ENCODE measurements around the gene IGFBP1.

DNA sequence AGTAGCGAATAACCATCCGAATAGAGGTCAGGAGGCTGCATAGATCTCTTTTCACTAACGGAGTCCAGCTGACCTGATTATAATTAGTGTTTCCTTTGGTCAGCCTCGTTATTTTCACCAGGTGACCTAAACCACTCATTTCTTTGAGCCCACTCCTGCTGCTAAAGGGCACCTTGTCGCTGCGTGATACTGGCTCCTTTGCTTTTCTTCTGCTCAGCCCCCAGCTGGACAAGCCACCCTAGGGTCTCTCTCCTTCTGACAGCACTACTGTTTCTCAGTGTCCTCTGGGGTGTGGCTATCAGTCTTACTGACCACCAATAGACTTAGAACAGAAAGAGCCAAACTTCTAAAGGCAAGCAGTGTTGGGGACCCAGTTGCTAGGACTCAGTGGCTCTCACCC lies 35.5 kb downstream of the IGFBP1 start:
- no peak for TF ChIP-seq CTCF (IDR thresholded peaks at IDR 0.05; ENCODE audit: low read depth, low read length)
- TF ChIP-seq POLR2A (IDR thresholded peaks at IDR 0.05; ENCODE audit: extremely low read depth, insufficient read length): no peak

All from NB4 (cell line).